ENCODE measurements around the gene TSHZ2.

The TSHZ2 gene

GRCh38 chr20:53076668-53077067 is 104.5 kb downstream of the TSHZ2 start:
- H3K9me3 ChIP-seq (ENCODE audit: control insufficient read depth, insufficient read depth, low read length), result no peaks in the 10 kb centered on the region
- no CpG with 5 or more reads among the region's 3 CpGs for WGBS (ENCODE audit: insufficient coverage, insufficient read length)
- no peak overlapping the region for H3K27ac ChIP-seq (ENCODE audit: low read length)
- no peaks in the 10 kb centered on the region for H3K4me1 ChIP-seq (ENCODE audit: control insufficient read depth, insufficient read depth, low read length)
- H3K27me3 ChIP-seq (ENCODE audit: control insufficient read depth, insufficient read depth, low read length), result no peaks in the 10 kb centered on the region
- DNase-seq (ENCODE audit: low read depth, low spot score), result no peak
- no peaks in the 10 kb centered on the region for H3K36me3 ChIP-seq (ENCODE audit: control insufficient read depth, insufficient read depth, low read length)
- H3K4me3 ChIP-seq (ENCODE audit: low read length), result no peak overlapping the region

GRCh38 chr20:53077373-53078205 is 105.4 kb downstream of the TSHZ2 start:
- Histone ChIP-seq H3K27me3 (ENCODE audit: control insufficient read depth, insufficient read depth, low read length) (no peaks in the 10 kb centered on the region), H3K9me3 (ENCODE audit: control insufficient read depth, insufficient read depth, low read length) (no peaks in the 10 kb centered on the region), H3K27ac (ENCODE audit: low read length) (no peak overlapping the region), H3K4me1 (ENCODE audit: control insufficient read depth, insufficient read depth, low read length) (no peaks in the 10 kb centered on the region), H3K4me3 (ENCODE audit: low read length) (no peak overlapping the region), H3K36me3 (ENCODE audit: control insufficient read depth, insufficient read depth, low read length) (no peaks in the 10 kb centered on the region)
- DNase-seq (ENCODE audit: low read depth, low spot score), result no peak
- no CpG with 5 or more reads among the region's 8 CpGs for WGBS (ENCODE audit: insufficient coverage, insufficient read length)

- WGBS (ENCODE audit: insufficient coverage, insufficient read length), result 100% methylated on average over 2 of the region's 4 CpGs
- Histone ChIP-seq H3K4me1 (ENCODE audit: control insufficient read depth, insufficient read depth, low read length) (no peaks in the 10 kb centered on the region), H3K36me3 (ENCODE audit: control insufficient read depth, insufficient read depth, low read length) (no peaks in the 10 kb centered on the region), H3K27ac (ENCODE audit: low read length) (no peak overlapping the region), H3K27me3 (ENCODE audit: control insufficient read depth, insufficient read depth, low read length) (no peaks in the 10 kb centered on the region), H3K9me3 (ENCODE audit: control insufficient read depth, insufficient read depth, low read length) (no peaks in the 10 kb centered on the region), H3K4me3 (ENCODE audit: low read length) (no peak overlapping the region)
- no peak for DNase-seq (ENCODE audit: low read depth, low spot score)
These were observed 106.6 kb downstream of the TSHZ2 start for GRCh38 chr20:53078761-53079160.

GRCh38 chr20:53079261-53079691 is 107.1 kb downstream of the TSHZ2 start:
- no peak for DNase-seq (ENCODE audit: low read depth, low spot score)
- WGBS (ENCODE audit: insufficient coverage, insufficient read length), result no CpG with 5 or more reads among the region's 6 CpGs
- H3K27me3 ChIP-seq (ENCODE audit: control insufficient read depth, insufficient read depth, low read length), result no peaks in the 10 kb centered on the region
- H3K9me3 ChIP-seq (ENCODE audit: control insufficient read depth, insufficient read depth, low read length), result no peaks in the 10 kb centered on the region
- H3K4me3 ChIP-seq (ENCODE audit: low read length), result no peak overlapping the region
- H3K36me3 ChIP-seq (ENCODE audit: control insufficient read depth, insufficient read depth, low read length), result no peaks in the 10 kb centered on the region
- H3K27ac ChIP-seq (ENCODE audit: low read length), result no peak overlapping the region
- H3K4me1 ChIP-seq (ENCODE audit: control insufficient read depth, insufficient read depth, low read length), result no peaks in the 10 kb centered on the region

- no peak for DNase-seq (ENCODE audit: low read depth, low spot score)
- Histone ChIP-seq H3K4me1 (ENCODE audit: control insufficient read depth, insufficient read depth, low read length) (no peaks in the 10 kb centered on the region), H3K9me3 (ENCODE audit: control insufficient read depth, insufficient read depth, low read length) (no peaks in the 10 kb centered on the region), H3K27ac (ENCODE audit: low read length) (no peak overlapping the region), H3K4me3 (ENCODE audit: low read length) (no peak overlapping the region), H3K27me3 (ENCODE audit: control insufficient read depth, insufficient read depth, low read length) (no peaks in the 10 kb centered on the region), H3K36me3 (ENCODE audit: control insufficient read depth, insufficient read depth, low read length) (no peaks in the 10 kb centered on the region)
- WGBS (ENCODE audit: insufficient coverage, insufficient read length), result no CpG with 5 or more reads among the region's 10 CpGs
These were observed 107.9 kb downstream of the TSHZ2 start for GRCh38 chr20:53079828-53080686.

GRCh38 chr20:53080687-53080962 is 108.5 kb downstream of the TSHZ2 start:
- no peaks in the 10 kb centered on the region for H3K4me1 ChIP-seq (ENCODE audit: control insufficient read depth, insufficient read depth, low read length)
- H3K4me3 ChIP-seq (ENCODE audit: low read length), result no peak overlapping the region
- WGBS (ENCODE audit: insufficient coverage, insufficient read length), result no CpG with 5 or more reads among the region's 9 CpGs
- H3K27me3 ChIP-seq (ENCODE audit: control insufficient read depth, insufficient read depth, low read length), result no peaks in the 10 kb centered on the region
- H3K9me3 ChIP-seq (ENCODE audit: control insufficient read depth, insufficient read depth, low read length), result no peaks in the 10 kb centered on the region
- no peaks in the 10 kb centered on the region for H3K36me3 ChIP-seq (ENCODE audit: control insufficient read depth, insufficient read depth, low read length)
- no peak for DNase-seq (ENCODE audit: low read depth, low spot score)
- H3K27ac ChIP-seq (ENCODE audit: low read length), result no peak overlapping the region

GRCh38 chr20:53080969-53081871 is 109.1 kb downstream of the TSHZ2 start:
- no CpG with 5 or more reads among the region's 10 CpGs for WGBS (ENCODE audit: insufficient coverage, insufficient read length)
- no peak for DNase-seq (ENCODE audit: low read depth, low spot score)
- Histone ChIP-seq H3K4me1 (ENCODE audit: control insufficient read depth, insufficient read depth, low read length) (no peaks in the 10 kb centered on the region), H3K36me3 (ENCODE audit: control insufficient read depth, insufficient read depth, low read length) (no peaks in the 10 kb centered on the region), H3K9me3 (ENCODE audit: control insufficient read depth, insufficient read depth, low read length) (no peaks in the 10 kb centered on the region), H3K27ac (ENCODE audit: low read length) (no peak overlapping the region), H3K27me3 (ENCODE audit: control insufficient read depth, insufficient read depth, low read length) (no peaks in the 10 kb centered on the region), H3K4me3 (ENCODE audit: low read length) (no peak overlapping the region)

- no CpG with 5 or more reads among the region's 10 CpGs for WGBS (ENCODE audit: insufficient coverage, insufficient read length)
- H3K36me3 ChIP-seq (ENCODE audit: control insufficient read depth, insufficient read depth, low read length), result no peaks in the 10 kb centered on the region
- no peaks in the 10 kb centered on the region for H3K27me3 ChIP-seq (ENCODE audit: control insufficient read depth, insufficient read depth, low read length)
- no peaks in the 10 kb centered on the region for H3K9me3 ChIP-seq (ENCODE audit: control insufficient read depth, insufficient read depth, low read length)
- no peak for DNase-seq (ENCODE audit: low read depth, low spot score)
- no peak overlapping the region for H3K4me3 ChIP-seq (ENCODE audit: low read length)
- H3K27ac ChIP-seq (ENCODE audit: low read length), result no peak overlapping the region
- no peaks in the 10 kb centered on the region for H3K4me1 ChIP-seq (ENCODE audit: control insufficient read depth, insufficient read depth, low read length)
These were observed 110.0 kb downstream of the TSHZ2 start for GRCh38 chr20:53081916-53082863.

GRCh38 chr20:53083411-53083810 is 111.3 kb downstream of the TSHZ2 start:
- Histone ChIP-seq H3K4me3 (ENCODE audit: low read length) (no peak overlapping the region), H3K27me3 (ENCODE audit: control insufficient read depth, insufficient read depth, low read length) (no peaks in the 10 kb centered on the region), H3K36me3 (ENCODE audit: control insufficient read depth, insufficient read depth, low read length) (no peaks in the 10 kb centered on the region), H3K27ac (ENCODE audit: low read length) (no peak overlapping the region), H3K9me3 (ENCODE audit: control insufficient read depth, insufficient read depth, low read length) (no peaks in the 10 kb centered on the region), H3K4me1 (ENCODE audit: control insufficient read depth, insufficient read depth, low read length) (no peaks in the 10 kb centered on the region)
- no peak for DNase-seq (ENCODE audit: low read depth, low spot score)
- WGBS (ENCODE audit: insufficient coverage, insufficient read length), result no CpG with 5 or more reads among the region's 7 CpGs
